ENCODE results near the gene TMF1.

DNA sequence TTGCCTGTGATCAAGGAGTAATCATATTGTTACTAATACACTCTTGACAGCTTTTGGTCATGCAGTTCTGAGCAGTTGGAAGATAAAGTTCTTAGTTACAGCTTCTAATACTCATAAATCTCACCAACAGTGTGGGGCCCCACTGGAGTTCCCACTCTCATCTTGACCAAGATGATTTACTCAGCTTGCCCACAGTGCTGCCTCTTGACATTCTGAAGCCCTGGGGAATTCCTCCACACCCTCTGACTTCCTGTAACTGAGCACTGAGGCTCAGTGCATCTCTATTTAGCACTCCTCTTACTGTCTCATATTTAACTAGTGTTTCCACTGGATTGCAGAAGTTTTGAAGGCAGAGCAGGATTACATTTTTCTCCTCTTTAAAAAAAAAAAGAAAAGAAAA, 30.7 kb upstream of the TMF1 start:
- TF ChIP-seq EZH2phosphoT487 (IDR thresholded peaks at IDR 0.05): no peak
- TF ChIP-seq, protein P1, sequence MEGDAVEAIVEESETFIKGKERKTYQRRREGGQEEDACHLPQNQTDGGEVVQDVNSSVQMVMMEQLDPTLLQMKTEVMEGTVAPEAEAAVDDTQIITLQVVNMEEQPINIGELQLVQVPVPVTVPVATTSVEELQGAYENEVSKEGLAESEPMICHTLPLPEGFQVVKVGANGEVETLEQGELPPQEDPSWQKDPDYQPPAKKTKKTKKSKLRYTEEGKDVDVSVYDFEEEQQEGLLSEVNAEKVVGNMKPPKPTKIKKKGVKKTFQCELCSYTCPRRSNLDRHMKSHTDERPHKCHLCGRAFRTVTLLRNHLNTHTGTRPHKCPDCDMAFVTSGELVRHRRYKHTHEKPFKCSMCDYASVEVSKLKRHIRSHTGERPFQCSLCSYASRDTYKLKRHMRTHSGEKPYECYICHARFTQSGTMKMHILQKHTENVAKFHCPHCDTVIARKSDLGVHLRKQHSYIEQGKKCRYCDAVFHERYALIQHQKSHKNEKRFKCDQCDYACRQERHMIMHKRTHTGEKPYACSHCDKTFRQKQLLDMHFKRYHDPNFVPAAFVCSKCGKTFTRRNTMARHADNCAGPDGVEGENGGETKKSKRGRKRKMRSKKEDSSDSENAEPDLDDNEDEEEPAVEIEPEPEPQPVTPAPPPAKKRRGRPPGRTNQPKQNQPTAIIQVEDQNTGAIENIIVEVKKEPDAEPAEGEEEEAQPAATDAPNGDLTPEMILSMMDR (IDR thresholded peaks at IDR 0.05): no peak
